Testis (tissue), 3 donors: ENCODE measurements around the gene NECTIN1. TPM values are rescaled to one million over a fixed set of nuclear protein-coding genes. Genes with fewer than 3 reads are reported as not detected.

ENCODE experiments used
- DNase-seq: peaks from one replicate; pipeline ENCODE4 v3.0.0-alpha.2; 2019
- H3K27ac ChIP-seq, 2 donors: fragments of 200-600 bp; sonication (generic); one replicate each; pipeline ENCODE4 v1.5.1; 2019
- H3K27me3 ChIP-seq: fragments of 200-600 bp; sonication (generic); one replicate; pipeline ENCODE4 v1.5.1; 2019
- H3K36me3 ChIP-seq: fragments of 200-600 bp; sonication (generic); one replicate; pipeline ENCODE4 v1.5.1; 2017; ENCODE audit warnings: low read depth; ENCODE audit errors: missing control alignments
- H3K4me1 ChIP-seq: fragments of 200-600 bp; sonication (generic); one replicate; pipeline ENCODE4 v1.5.1; 2019
- H3K4me3 ChIP-seq, 2 donors: fragments of 200-600 bp; sonication (generic); one replicate each; pipeline ENCODE4 v1.5.1; 2017 to 2019
- H3K9me3 ChIP-seq: fragments of 200-600 bp; sonication (generic); one replicate; pipeline ENCODE4 v1.5.1; 2017
- POLR2A ChIP-seq: fragments of 450-650 bp; IDR thresholded peaks from one replicate; pipeline ENCODE4 v1.6.1; 2017; ENCODE audit warnings: antibody characterized with exemption, mild to moderate bottlenecking, moderate library complexity
- WGBS, 2 donors: methylation state at CpG; one replicate each; pipeline ENCODE4 v1.1.5; 2018; 5-methylcytosine and 5-hydroxymethylcytosine counted together
- intact Hi-C: fragments of 100-400 bp; cut with DNase I; formaldehyde crosslinking; loops from one replicate; pipeline ENCODE4 v1.15.1; 2023; ENCODE audit warnings: low total_unique reads
- polyA plus RNA-seq: library from polyadenylated mRNA; stranded (reverse); fragments of 350-450 nt; fragmentation: Illumina TruSeq; extraction: RNeasy Lipid Tissue Mini Kit (QIAGEN cat#74804); gene quantifications from one replicate; pipeline ENCODE4 v1.2.3, GENCODE V29; 2014; ENCODE audit warnings: low read depth, low replicate concordance; ENCODE audit not compliant: insufficient read depth
- total RNA-seq, 2 donors: library from RNA; depleted of rRNA; stranded (reverse); fragments of >200 nt; gene quantifications; one replicate each; pipeline ENCODE4 v1.2.3, GENCODE V29; 2016
- TF ChIP-seq, protein P1 (sequence below), 3 experiments: fragments of 450-650 bp in 2 of 3; fragments of 200-600 bp in 1 of 3; sonication (generic) in 1 of 3; IDR thresholded peaks; one replicate each; pipeline ENCODE4 v1.5.1; 2016 to 2019; ENCODE audit warnings: antibody characterized with exemption in 3 of 3, mild to moderate bottlenecking in 2 of 3, moderate library complexity in 1 of 3

NECTIN1 gene
- total and polyA plus RNA-seq, 3 donors from 2014 or later, result 5.2 to 5.4 (median 5.2) TPM

- Histone ChIP-seq H3K4me1 (no peaks in the 10 kb centered on the region), H3K9me3 (no peaks in the 10 kb centered on the region), H3K4me3 (no peak overlapping the region), H3K36me3 (no peaks in the 10 kb centered on the region), H3K27me3 (no peaks in the 10 kb centered on the region), H3K27ac (no peak overlapping the region)
- 57 to 59% methylated on average over 7 of the region's 7 CpGs for WGBS, 2 donors
- TF ChIP-seq POLR2A, result no peak
- TF ChIP-seq, protein P1, sequence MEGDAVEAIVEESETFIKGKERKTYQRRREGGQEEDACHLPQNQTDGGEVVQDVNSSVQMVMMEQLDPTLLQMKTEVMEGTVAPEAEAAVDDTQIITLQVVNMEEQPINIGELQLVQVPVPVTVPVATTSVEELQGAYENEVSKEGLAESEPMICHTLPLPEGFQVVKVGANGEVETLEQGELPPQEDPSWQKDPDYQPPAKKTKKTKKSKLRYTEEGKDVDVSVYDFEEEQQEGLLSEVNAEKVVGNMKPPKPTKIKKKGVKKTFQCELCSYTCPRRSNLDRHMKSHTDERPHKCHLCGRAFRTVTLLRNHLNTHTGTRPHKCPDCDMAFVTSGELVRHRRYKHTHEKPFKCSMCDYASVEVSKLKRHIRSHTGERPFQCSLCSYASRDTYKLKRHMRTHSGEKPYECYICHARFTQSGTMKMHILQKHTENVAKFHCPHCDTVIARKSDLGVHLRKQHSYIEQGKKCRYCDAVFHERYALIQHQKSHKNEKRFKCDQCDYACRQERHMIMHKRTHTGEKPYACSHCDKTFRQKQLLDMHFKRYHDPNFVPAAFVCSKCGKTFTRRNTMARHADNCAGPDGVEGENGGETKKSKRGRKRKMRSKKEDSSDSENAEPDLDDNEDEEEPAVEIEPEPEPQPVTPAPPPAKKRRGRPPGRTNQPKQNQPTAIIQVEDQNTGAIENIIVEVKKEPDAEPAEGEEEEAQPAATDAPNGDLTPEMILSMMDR (IDR thresholded peaks at IDR 0.05), result no peak
- intact Hi-C loops, result no loop called here
- no peak for DNase-seq
Measured at GRCh38 chr11:119626197-119626841, 102.7 kb downstream of the NECTIN1 start.

GRCh38 chr11:119625206-119625978, 103.6 kb downstream of the NECTIN1 start:
- no peaks in the 10 kb centered on the region for H3K27me3 ChIP-seq
- no peaks in the 10 kb centered on the region for H3K9me3 ChIP-seq
- WGBS, 2 donors, result 70 to 71% methylated on average over 17 to 19 of the region's 19 CpGs
- H3K36me3 ChIP-seq, result no peaks in the 10 kb centered on the region
- H3K4me1 ChIP-seq, result no peaks in the 10 kb centered on the region
- intact Hi-C loops, result no loop called here
- no peak overlapping the region for H3K4me3 ChIP-seq
- no peak for DNase-seq
- no peak overlapping the region for H3K27ac ChIP-seq
- no peak for TF ChIP-seq POLR2A
- TF ChIP-seq, protein P1 (IDR thresholded peaks at IDR 0.05), result no peak

- no peaks in the 10 kb centered on the region for H3K36me3 ChIP-seq
- no peak overlapping the region for H3K27ac ChIP-seq
- no peaks in the 10 kb centered on the region for H3K4me1 ChIP-seq
- 84 to 91% methylated on average over 5 to 6 of the region's 6 CpGs for WGBS, 2 donors
- intact Hi-C loops, result no loop called here
- no peaks in the 10 kb centered on the region for H3K9me3 ChIP-seq
- DNase-seq, result no peak
- TF ChIP-seq POLR2A, result no peak
- TF ChIP-seq, protein P1 (IDR thresholded peaks at IDR 0.05), result no peak
- no peaks in the 10 kb centered on the region for H3K27me3 ChIP-seq
- H3K4me3 ChIP-seq, result no peak overlapping the region
Measured at GRCh38 chr11:119624629-119625028, 104.4 kb downstream of the NECTIN1 start.

GRCh38 chr11:119624102-119624615, 104.8 kb downstream of the NECTIN1 start:
- TF ChIP-seq, protein P1 (IDR thresholded peaks at IDR 0.05), result peak in 1 of 3 experiments; percentile 33
- TF ChIP-seq POLR2A, result no peak
- Histone ChIP-seq H3K36me3 (no peaks in the 10 kb centered on the region), H3K9me3 (no peaks in the 10 kb centered on the region), H3K4me1 (no peaks in the 10 kb centered on the region), H3K27ac (no peak overlapping the region), H3K4me3 (no peak overlapping the region), H3K27me3 (no peaks in the 10 kb centered on the region)
- intact Hi-C loops, result no loop called here
- WGBS, 2 donors, result 39 to 50% methylated on average over 7 to 9 of the region's 9 CpGs
- no peak for DNase-seq
